HG03039 (cell line): ENCODE measurements around the gene MKI67.
A peak's percentile ranks its signal among the peaks of the same experiment; 100 is the strongest.
"Not testable (repeated sequence)": the region's sequence is repeated elsewhere in the genome, so short reads cannot be mapped to it uniquely, and the experiment has no call there.

ENCODE experiments used
- ATAC-seq: cut with Tn5 transposase; IDR thresholded peaks from one replicate; pipeline ENCODE4 v1.9.1; 2021; ENCODE audit warnings: mild to moderate bottlenecking, moderate library complexity; ENCODE audit not compliant: unreplicated experiment

Gene MKI67

GRCh38 chr10:128150561-128150960, 24.3 kb upstream of the MKI67 start:
- ATAC-seq: no peak

- ATAC-seq: peak; percentile 90
Observed at GRCh38 chr10:128150045-128150493, 23.8 kb upstream of the MKI67 start.

DNA sequence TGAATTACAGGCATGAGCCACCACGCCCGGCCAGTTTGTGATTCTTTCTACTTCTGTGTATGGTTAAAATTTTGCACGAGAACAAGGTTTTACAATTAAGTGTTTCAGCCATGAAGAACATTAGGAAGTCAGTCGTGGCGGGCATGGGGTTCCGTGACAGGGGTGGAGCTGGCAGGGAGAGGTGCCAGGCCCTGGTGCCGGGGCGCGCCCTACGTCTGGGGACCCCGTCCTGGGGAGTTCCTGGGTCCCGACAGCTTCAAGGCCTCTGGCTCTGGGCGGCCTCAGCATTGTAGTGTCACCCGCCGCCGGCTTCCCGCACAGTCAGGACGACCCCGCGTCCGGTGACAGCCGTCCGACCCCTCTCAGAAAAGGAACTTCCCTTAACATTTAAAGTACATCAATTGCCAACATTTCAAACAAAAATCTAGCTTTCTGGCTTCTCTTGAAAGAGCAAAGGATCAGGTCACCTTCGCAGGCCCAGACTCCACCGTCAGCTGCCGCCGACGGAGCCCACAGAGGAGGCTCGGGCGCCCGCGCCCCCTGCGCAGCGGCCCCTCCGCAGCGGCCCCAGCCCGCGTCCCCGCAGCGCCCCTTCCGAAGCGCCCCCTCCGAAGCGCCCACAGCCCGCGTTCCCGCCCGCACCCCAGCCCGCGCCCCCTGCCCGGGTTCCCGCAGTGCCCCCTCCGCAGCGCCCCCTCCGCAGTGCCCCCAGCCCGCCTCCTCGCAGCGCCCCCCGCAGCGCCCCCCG, 23.2 kb upstream of the MKI67 start:
- ATAC-seq: no peak

DNA sequence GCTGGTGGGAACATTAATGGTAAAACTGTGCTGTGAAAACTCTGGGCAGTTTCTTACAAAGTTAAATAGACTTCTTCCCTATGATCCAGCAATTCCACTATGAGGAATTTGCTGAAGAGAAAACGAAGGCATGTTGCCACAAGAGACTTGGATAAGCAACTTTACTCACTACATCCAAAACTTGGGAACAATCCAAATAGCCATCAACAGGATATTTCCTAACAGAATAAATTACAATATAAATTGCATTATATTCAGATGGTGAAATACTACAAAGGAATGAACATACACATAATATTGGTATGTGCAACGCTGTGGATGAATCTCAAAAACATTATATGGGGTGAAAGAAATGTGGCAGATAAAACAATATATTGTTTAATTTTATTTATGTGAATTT, 21.4 kb upstream of the MKI67 start:
- ATAC-seq: no peak

DNA sequence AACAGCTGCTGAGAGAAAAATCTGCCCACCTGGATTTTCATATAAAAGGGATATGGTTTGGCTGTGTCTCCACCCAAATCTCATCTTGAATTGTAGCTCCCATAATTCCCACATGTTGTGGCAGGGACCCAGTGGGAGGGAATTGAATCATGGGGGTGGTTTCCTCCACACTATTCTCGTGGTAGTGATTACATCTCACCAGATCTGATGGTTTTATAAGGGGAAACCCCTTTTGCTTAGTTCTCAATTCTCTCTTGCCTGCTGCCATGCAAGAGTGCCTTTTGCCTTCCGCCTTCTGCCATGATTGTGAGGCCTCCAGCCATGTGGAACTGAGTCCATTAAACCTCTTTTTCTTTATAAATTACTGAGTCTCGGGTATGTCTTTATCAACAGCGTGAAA, 20.8 kb upstream of the MKI67 start:
- ATAC-seq: no peak

GRCh38 chr10:128144547-128144946, 18.3 kb upstream of the MKI67 start:
- ATAC-seq: no peak

DNA sequence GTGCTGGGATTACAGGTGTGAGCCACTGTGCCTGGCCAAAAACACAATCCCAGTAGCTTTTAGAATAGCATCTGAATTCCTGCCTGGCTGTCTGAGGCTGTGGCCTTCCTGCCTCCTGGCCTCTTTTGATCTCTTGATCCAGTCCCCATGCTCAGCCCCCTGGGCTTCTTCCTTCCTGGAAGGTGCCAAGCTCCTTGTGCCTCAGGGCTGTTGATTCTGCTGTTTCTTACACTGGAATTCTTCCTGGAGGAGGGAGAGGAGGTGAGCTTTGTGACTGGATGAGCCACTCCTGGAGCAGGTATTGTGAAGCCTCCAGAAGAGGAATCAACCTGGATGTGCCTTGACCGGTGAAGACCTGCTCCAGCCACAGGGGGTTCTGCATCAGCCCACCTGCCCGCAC, 17.3 kb upstream of the MKI67 start:
- ATAC-seq: no peak

DNA sequence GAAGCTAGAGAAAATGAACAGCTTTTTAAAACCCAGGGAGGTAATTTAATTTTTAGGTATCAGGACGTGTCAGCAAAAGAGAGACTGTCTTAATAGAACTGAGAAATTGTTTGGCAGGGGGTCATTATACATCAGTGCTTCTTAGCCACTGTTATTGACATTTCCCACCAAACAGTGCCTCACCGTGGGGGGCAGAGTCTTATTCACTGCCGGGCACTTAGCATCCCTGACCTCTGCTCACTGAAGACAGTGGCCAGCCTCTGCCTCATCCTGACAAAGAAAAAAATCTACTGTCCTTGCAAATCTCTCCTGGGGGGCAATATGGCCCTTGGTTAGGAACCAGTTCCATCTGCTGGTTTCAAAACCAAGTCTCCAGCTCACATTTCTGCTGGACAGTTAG, 14.2 kb upstream of the MKI67 start:
- ATAC-seq: no peak

- ATAC-seq: not testable (repeated sequence)
Observed at GRCh38 chr10:128138429-128138828, 12.2 kb upstream of the MKI67 start.

DNA sequence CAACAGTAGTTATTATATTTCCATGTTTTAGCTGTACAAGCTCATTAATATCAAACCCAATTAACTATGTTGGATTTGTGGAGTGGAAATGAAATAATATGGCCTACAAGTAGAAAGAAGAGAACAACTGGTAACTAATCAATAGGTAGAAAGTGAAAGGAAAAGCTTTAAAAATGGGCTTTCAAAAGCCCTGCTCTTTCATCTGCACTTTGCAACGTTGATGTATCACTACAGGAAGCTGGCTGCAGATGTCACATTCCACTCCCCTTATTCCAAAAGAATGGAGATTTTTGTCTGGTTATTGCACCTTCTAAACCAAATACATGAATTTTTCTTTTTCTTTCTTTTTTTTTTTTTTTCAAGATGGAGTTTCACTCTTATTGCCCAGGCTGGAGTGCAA, 11.7 kb upstream of the MKI67 start:
- no peak for ATAC-seq

DNA sequence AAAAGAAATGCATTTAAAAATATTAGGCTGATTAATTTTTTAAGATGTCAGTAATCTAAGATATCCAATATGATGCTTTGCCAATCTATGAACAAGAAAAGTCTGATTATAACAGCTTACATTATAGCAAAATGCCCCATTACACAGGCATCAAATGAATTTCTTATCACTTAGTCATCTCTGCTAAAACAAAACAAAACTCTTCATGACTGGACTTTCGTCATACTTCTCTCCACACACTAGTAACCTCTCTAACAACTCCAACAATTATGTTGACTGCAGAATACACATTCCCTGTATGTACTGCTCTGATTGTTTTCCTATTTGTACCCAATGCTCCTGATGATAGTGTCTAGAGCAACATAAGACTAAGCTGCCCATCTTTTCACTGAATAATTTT, 3.8 kb upstream of the MKI67 start:
- no peak for ATAC-seq

DNA sequence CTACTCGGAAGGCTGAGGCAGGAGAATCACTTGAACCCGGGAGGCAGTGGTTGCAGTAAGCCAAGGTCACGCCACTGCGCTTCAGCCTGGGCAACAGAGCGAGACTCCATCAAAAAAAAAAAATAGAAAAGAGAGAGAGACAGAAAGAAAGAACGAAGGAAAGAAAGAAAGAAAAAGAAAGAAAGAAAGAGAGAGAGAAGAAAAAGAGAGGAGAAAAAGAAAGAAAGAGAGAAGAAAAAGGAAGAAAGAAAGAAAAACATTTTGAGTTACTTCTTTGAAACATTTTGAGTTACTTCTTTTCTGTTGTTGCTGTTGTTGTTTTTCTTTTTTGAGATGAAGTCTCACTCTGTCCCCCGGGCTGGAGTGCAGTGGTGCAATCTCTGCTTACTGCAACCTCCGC, 2.4 kb upstream of the MKI67 start:
- no peak for ATAC-seq

DNA sequence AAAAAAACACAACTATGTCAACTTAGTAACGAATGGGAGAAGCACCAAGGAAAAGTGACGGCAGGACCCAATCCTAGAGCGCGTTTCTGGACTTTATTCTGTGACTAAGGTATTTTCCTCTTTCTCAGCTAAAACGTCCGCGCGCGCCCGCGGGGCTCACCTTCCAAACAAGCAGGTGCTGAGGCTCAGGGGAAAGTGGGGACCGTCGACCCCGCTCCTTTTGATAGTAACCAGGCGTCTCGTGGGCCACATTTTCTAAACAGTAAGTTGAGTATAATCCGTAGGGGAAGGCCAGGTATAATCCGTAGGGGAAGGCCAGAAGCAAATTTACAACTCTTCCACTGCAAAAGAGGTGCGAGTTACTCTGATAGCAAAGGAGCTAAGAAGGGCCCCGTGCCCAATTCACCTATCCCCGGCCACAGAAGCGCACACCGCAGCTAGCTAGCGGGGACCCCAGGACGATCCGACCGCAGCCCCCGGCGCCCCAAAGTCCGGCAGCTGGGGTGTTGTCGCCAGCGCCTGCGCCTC, 743 bp downstream of the MKI67 start:
- no peak for ATAC-seq

GRCh38 chr10:128124813-128125403, 1.3 kb downstream of the MKI67 start:
- no peak for ATAC-seq

- no peak for ATAC-seq
Observed at GRCh38 chr10:128123846-128124245, 2.4 kb downstream of the MKI67 start.

DNA sequence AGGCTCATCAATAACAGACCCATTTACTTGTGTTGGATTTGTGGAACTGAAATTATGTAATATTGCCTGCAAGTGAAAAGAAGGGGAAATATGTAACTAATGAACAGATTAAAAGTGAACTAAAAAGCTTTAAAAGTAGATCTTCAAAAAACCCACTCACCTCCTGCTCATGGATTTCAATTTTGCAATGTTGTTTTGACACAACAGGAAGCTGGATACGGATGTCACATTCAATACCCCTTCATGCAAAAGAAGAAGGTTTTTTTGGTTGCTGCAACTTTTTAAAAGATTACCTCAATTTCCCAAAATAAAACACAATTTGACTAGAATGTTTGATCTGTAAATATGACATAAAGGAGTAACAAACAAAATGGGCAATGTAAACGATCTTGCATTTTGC, 3.3 kb downstream of the MKI67 start:
- no peak for ATAC-seq

DNA sequence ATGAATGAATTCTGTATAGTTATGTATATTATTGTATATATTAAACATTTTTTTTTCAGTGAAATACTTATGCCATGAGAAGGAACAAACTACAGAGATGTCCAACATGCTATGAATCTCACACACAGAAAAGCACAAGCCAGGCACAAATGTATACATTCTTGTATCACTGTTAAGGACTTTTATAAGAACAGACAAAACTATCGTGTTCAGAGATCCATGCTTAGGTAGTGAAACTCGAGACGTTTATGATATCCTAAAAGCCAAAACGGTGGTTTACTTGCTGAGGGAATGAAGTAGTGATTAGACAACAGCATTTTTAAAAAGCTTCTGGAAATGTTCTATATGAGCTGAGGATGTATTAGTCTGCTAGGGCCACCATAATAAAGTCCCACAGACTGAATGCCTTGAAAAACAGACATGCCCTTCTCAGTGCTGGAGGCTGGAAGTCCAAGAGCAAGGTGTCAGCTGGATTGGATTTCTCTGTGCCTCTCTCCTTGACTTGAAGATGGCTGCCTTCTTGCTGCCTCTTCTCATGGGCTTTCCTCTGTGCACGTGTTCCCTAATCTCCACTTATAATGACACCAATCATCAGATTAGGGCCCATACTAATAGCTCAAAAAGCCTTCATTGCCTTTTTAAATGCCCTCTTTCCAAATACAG, 4.3 kb downstream of the MKI67 start:
- no peak for ATAC-seq

GRCh38 chr10:128116851-128117615, 9.2 kb downstream of the MKI67 start:
- ATAC-seq: no peak

DNA sequence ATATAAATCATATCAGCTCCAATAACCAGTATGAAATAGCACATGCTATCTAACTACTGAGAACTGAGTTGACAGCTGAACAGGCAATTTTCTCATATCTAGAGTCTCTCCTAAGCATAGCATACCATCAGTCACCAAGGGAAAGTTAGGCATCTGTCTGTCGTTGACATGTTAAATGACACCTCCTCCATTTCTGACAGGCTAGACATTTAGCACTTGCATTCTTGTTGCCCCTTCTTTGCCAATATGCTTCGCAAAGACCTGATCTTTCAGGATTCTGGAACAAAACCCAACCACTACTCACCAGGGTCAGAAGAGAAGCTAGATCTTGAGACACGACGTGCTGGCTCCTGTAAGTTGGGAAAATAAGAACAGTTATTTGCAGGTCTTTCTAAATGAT, 10.0 kb downstream of the MKI67 start:
- no peak for ATAC-seq

DNA sequence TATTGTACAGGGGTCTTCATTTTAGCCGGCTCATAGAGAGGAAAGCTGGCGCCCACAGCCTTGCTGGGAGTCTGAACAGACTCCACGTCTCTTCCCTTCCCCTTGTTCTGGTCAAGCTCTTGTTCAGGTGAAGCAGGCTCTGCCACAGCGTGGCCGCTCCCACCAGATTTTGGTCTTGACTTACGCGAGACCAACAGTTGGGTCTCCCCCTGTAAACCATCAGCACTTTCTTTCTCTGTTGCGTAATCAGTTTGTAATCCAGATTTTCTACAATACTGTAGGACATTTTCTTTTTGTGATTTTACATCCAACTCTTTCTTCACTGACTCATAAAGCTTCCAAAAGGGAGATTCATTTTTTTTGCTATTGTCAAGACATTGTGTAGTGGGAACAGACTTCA, 10.9 kb downstream of the MKI67 start:
- ATAC-seq: no peak

GRCh38 chr10:128114901-128115300, 11.3 kb downstream of the MKI67 start:
- ATAC-seq: no peak
